ENCODE results near the gene KIAA0825. TPM values are rescaled to one million over a fixed set of nuclear protein-coding genes. Genes with fewer than 3 reads are reported as not detected.

KIAA0825 gene
- total RNA-seq, 1 donor from 2014 or later = 2.2 TPM

DNA sequence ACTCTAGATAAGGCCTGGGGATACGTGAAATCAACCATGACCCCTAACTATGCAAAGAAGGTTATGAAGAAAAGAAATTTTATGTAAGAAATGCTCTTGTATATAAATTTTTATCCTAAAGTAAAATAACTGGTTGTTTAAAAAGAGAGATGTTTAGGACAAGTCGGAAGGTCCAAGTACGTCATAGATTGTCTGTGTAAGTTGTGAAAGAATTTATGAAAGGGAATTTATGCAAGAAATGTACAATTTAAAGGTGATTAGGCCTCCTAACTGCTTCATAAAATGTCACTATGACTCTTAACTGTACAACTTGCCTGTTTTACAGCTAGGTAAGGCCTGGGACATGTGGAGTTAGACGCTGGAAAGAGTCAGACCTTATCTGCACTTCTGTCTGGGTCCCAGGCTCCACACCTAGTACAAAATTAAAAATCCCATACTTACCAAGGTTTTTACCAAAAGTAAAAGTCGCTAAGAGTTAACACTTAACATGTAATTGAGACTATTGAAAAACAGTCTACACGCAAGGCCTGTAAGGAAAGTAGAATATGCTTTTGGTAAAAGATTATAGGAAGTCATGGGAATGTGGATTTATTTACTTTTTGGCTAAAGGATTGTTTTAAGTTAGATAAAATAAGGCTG, 77.4 kb downstream of the KIAA0825 start:
- TF ChIP-seq, protein P1, sequence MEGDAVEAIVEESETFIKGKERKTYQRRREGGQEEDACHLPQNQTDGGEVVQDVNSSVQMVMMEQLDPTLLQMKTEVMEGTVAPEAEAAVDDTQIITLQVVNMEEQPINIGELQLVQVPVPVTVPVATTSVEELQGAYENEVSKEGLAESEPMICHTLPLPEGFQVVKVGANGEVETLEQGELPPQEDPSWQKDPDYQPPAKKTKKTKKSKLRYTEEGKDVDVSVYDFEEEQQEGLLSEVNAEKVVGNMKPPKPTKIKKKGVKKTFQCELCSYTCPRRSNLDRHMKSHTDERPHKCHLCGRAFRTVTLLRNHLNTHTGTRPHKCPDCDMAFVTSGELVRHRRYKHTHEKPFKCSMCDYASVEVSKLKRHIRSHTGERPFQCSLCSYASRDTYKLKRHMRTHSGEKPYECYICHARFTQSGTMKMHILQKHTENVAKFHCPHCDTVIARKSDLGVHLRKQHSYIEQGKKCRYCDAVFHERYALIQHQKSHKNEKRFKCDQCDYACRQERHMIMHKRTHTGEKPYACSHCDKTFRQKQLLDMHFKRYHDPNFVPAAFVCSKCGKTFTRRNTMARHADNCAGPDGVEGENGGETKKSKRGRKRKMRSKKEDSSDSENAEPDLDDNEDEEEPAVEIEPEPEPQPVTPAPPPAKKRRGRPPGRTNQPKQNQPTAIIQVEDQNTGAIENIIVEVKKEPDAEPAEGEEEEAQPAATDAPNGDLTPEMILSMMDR (IDR thresholded peaks at IDR 0.05; ENCODE audit: borderline replicate concordance) = no peak
- peaks cover 17% of the 10 kb centered on the region for H3K4me1 ChIP-seq
- H3K9me3 ChIP-seq (replicated peaks) = peaks cover 12% of the 10 kb centered on the region
- intact Hi-C loops (cut with micrococcal nuclease) = no loop called here
- no peak overlapping the region for H3K4me3 ChIP-seq
- no peaks in the 10 kb centered on the region for H3K36me3 ChIP-seq
- H3K27ac ChIP-seq (replicated peaks) = no peak overlapping the region
- no peaks in the 10 kb centered on the region for H3K27me3 ChIP-seq (ENCODE audit: low read depth)
- no peak for DNase-seq

- peaks cover 12% of the 10 kb centered on the region for H3K9me3 ChIP-seq (replicated peaks)
Measured at GRCh38 chr5:94538260-94538659, 80.1 kb downstream of the KIAA0825 start.

GRCh38 chr5:94526706-94527105, 91.7 kb downstream of the KIAA0825 start:
- DNase-seq = no peak
- intact Hi-C loops (cut with micrococcal nuclease) = loop anchor here (5.0 to 10.0 kb wide), 2 partner anchors 148 to 211 kb away; no protein-coding TSS in a partner anchor
- Histone ChIP-seq H3K9me3 (replicated peaks) (no peaks in the 10 kb centered on the region), H3K4me3 (no peak overlapping the region), H3K4me1 (peaks cover 5% of the 10 kb centered on the region), H3K36me3 (no peaks in the 10 kb centered on the region), H3K27ac (replicated peaks) (no peak overlapping the region), H3K27me3 (ENCODE audit: low read depth) (no peaks in the 10 kb centered on the region)
- TF ChIP-seq, protein P1 (IDR thresholded peaks at IDR 0.05; ENCODE audit: borderline replicate concordance) = no peak

More at GRCh38 chr5:94538260-94538659, 80.1 kb downstream of the KIAA0825 start:
- no peaks in the 10 kb centered on the region for H3K36me3 ChIP-seq
- intact Hi-C loops (cut with micrococcal nuclease) = no loop called here
- no peak overlapping the region for H3K27ac ChIP-seq (replicated peaks)
- no peak overlapping the region for H3K4me3 ChIP-seq
- TF ChIP-seq, protein P1 (IDR thresholded peaks at IDR 0.05; ENCODE audit: borderline replicate concordance) = no peak
- no peaks in the 10 kb centered on the region for H3K27me3 ChIP-seq (ENCODE audit: low read depth)
- H3K4me1 ChIP-seq = no peaks in the 10 kb centered on the region
- DNase-seq = no peak

DNA sequence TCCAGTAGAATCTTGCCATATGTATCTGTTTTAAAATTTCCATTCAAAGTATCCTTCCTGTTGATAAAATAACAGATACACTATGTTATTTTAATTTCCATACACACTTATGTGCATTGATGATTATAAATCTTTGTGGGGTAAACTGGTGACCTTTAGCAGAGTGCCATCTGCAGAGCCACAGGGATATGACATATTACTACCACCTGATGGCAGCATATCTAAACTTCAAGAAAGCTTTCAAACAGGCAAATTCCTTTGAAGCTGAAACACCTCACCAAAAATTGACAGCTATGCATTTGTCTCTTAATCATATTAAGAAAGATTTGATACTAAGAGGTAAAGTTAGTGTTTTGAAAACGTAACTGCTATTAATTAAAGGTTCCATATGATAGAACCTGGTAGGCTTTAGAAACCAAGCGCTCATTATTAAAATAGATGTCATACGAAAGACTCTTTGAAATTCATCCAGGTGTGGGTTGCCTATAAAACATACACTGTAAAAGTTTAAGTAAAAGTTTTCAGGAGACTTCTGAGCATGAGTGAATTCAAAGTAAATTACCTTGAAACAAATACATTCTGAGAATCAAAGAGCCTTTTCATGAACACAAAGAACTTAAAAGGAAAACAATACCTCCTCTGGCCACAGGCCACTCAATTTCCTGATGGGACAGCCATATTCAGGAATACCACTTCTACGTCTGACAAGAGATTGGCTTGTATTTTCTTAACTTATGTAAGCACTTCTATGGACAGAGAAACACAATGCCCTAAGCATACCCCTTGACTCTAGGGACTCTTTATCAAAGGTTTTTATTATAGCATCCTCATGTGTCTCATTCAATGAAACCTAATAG, 93.3 kb downstream of the KIAA0825 start:
- no peak for DNase-seq
- Histone ChIP-seq H3K9me3 (replicated peaks) (no peaks in the 10 kb centered on the region), H3K4me3 (no peak overlapping the region), H3K27me3 (ENCODE audit: low read depth) (no peaks in the 10 kb centered on the region), H3K36me3 (no peaks in the 10 kb centered on the region), H3K4me1 (peaks cover 5% of the 10 kb centered on the region), H3K27ac (replicated peaks) (no peak overlapping the region)
- intact Hi-C loops (cut with micrococcal nuclease) = loop anchor here (5.0 to 10.0 kb wide), 2 partner anchors 150 to 212 kb away; no protein-coding TSS in a partner anchor
- TF ChIP-seq, protein P1 (IDR thresholded peaks at IDR 0.05; ENCODE audit: borderline replicate concordance) = peak; percentile 65

- no peaks in the 10 kb centered on the region for H3K9me3 ChIP-seq (replicated peaks)
- peaks cover 5% of the 10 kb centered on the region for H3K4me1 ChIP-seq
- TF ChIP-seq, protein P1 (IDR thresholded peaks at IDR 0.05; ENCODE audit: borderline replicate concordance) = no peak
- H3K36me3 ChIP-seq = no peaks in the 10 kb centered on the region
- intact Hi-C loops (cut with micrococcal nuclease) = loop anchor here (10.0 kb wide), 1 partner anchor 152 kb away; no protein-coding TSS in a partner anchor
- H3K27ac ChIP-seq (replicated peaks) = no peak overlapping the region
- no peak overlapping the region for H3K4me3 ChIP-seq
- H3K27me3 ChIP-seq (ENCODE audit: low read depth) = no peaks in the 10 kb centered on the region
- DNase-seq = no peak
Measured at GRCh38 chr5:94523018-94523417, 95.4 kb downstream of the KIAA0825 start.
